SK-N-SH treated with all-trans-retinoic acid at 6 μM for 48 hours (cell line): ENCODE results near the gene CNIH2.

Source experiments
- ATAC-seq: fragments of 200-7000 bp; cut with Tn5 transposase; 3 replicates; pipeline ENCODE4 v1.9.1; 2020; ENCODE audit warnings: mild to moderate bottlenecking, moderate library complexity
- ARNTL ChIP-seq: fragments of 450-650 bp; formaldehyde crosslinking; IDR thresholded peaks from 2 replicates; pipeline ENCODE4 v1.5.0; 2020; ENCODE audit warnings: low read depth, mild to moderate bottlenecking, moderate library complexity, borderline replicate concordance
- BACH2 ChIP-seq: fragments of 250-450 bp; sonication (Bioruptor Pico); IDR thresholded peaks from 2 replicates; pipeline ENCODE4 v1.9.0; 2021; ENCODE audit warnings: mild to moderate bottlenecking, borderline replicate concordance
- CREB5 ChIP-seq: fragments of 250-450 bp; sonication (Bioruptor Pico); IDR thresholded peaks from 2 replicates; pipeline ENCODE4 v1.5.1; 2020; ENCODE audit warnings: low read depth, mild to moderate bottlenecking, moderate library complexity
- CSDC2 ChIP-seq: fragments of 250-450 bp; sonication (Bioruptor Pico); IDR thresholded peaks from 2 replicates; pipeline ENCODE4 v1.5.0; 2020; ENCODE audit warnings: mild to moderate bottlenecking, moderate library complexity
- CSRNP3 ChIP-seq: fragments of 250-450 bp; sonication (Bioruptor Pico); IDR thresholded peaks from 2 replicates; pipeline ENCODE4 v1.5.1; 2021; ENCODE audit warnings: mild to moderate bottlenecking, moderate library complexity
- GLIS3 ChIP-seq: fragments of 250-450 bp; sonication (Bioruptor Pico); IDR thresholded peaks from 2 replicates; pipeline ENCODE4 v1.5.0; 2020; ENCODE audit warnings: mild to moderate bottlenecking, moderate library complexity
- OSR1 ChIP-seq: fragments of 250-450 bp; sonication (Bioruptor Pico); IDR thresholded peaks from 2 replicates; pipeline ENCODE4 v1.8.0; 2022; ENCODE audit warnings: moderate library complexity, mild to moderate bottlenecking, inconsistent platforms
- PATZ1 ChIP-seq: fragments of 250-450 bp; sonication (Bioruptor Pico); IDR thresholded peaks from 2 replicates; pipeline ENCODE4 v1.8.0; 2020; ENCODE audit warnings: mild to moderate bottlenecking, moderate library complexity, borderline replicate concordance
- POU6F1 ChIP-seq: fragments of 250-450 bp; sonication (Bioruptor Pico); IDR thresholded peaks from 2 replicates; pipeline ENCODE4 v1.8.0; 2021; ENCODE audit warnings: low read depth, mild to moderate bottlenecking, moderate library complexity, borderline replicate concordance
- RARB ChIP-seq: fragments of 250-450 bp; sonication (Bioruptor Pico); IDR thresholded peaks from 2 replicates; pipeline ENCODE4 v1.8.0; 2021; ENCODE audit warnings: mild to moderate bottlenecking, moderate library complexity
- SNAI2 ChIP-seq: fragments of 250-450 bp; sonication (Bioruptor Pico); IDR thresholded peaks from 2 replicates; pipeline ENCODE4 v1.5.0; 2020; ENCODE audit warnings: mild to moderate bottlenecking, moderate library complexity
- TCF4 ChIP-seq: fragments of 250-450 bp; sonication (Bioruptor Pico); IDR thresholded peaks from 2 replicates; pipeline ENCODE4 v1.8.0; 2021; ENCODE audit warnings: mild to moderate bottlenecking, moderate library complexity, borderline replicate concordance
- TSHZ2 ChIP-seq: fragments of 250-450 bp; sonication (Bioruptor Pico); IDR thresholded peaks from 2 replicates; pipeline ENCODE4 v1.5.0; 2020; ENCODE audit warnings: mild to moderate bottlenecking, moderate library complexity
- ZC3H10 ChIP-seq: fragments of 250-450 bp; sonication (Bioruptor Pico); IDR thresholded peaks from 2 replicates; pipeline ENCODE4 v1.5.1; 2021; ENCODE audit warnings: mild to moderate bottlenecking, moderate library complexity
- ZFP30 ChIP-seq: fragments of 450-650 bp; formaldehyde crosslinking; IDR thresholded peaks from 2 replicates; pipeline ENCODE4 v1.5.0; 2022; ENCODE audit warnings: mild to moderate bottlenecking, moderate library complexity
- ZNF565 ChIP-seq: fragments of 450-650 bp; formaldehyde crosslinking; conservative IDR thresholded peaks from 2 replicates; pipeline ENCODE4 v1.5.0; 2020; ENCODE audit warnings: low read depth, mild to moderate bottlenecking, moderate library complexity

CNIH2 gene

GRCh38 chr11:66322732-66323427 is 44.9 kb downstream of the CNIH2 start:
- no peak for ATAC-seq
- TF ChIP-seq TCF4 (CRISPR knock-in tag) = no peak
- TF ChIP-seq BACH2 (CRISPR knock-in tag) = no peak
- no peak for TF ChIP-seq CREB5 (CRISPR knock-in tag)
- TF ChIP-seq CSDC2 (CRISPR knock-in tag) = no peak
- no peak for TF ChIP-seq PATZ1 (CRISPR knock-in tag)

GRCh38 chr11:66323684-66324083 is 45.7 kb downstream of the CNIH2 start:
- TF ChIP-seq POU6F1 (no peak), ZFP30 (no peak), BACH2 (CRISPR knock-in tag) (no peak), RARB (CRISPR knock-in tag) (no peak), TSHZ2 (CRISPR knock-in tag) (no peak), ZNF565 (CRISPR knock-in tag) (no peak), SNAI2 (CRISPR knock-in tag) (no peak), OSR1 (CRISPR knock-in tag) (no peak), CREB5 (CRISPR knock-in tag) (no peak), CSDC2 (CRISPR knock-in tag) (no peak), CSRNP3 (CRISPR knock-in tag) (no peak), ZC3H10 (no peak)

GRCh38 chr11:66324664-66325063 is 46.7 kb downstream of the CNIH2 start:
- no peak for ATAC-seq
- no peak for TF ChIP-seq ARNTL (CRISPR knock-in tag)
- no peak for TF ChIP-seq CSRNP3 (CRISPR knock-in tag)
- no peak for TF ChIP-seq GLIS3
- no peak for TF ChIP-seq TCF4 (CRISPR knock-in tag)
- no peak for TF ChIP-seq RARB (CRISPR knock-in tag)

More at GRCh38 chr11:66323684-66324083, 45.7 kb downstream of the CNIH2 start:
- ATAC-seq = no peak
